ENCODE results near the gene LPP.

- no peak for TF ChIP-seq POLR2AphosphoS5 (IDR thresholded peaks at IDR 0.05; ENCODE audit: low read depth)
- TF ChIP-seq, protein P1, sequence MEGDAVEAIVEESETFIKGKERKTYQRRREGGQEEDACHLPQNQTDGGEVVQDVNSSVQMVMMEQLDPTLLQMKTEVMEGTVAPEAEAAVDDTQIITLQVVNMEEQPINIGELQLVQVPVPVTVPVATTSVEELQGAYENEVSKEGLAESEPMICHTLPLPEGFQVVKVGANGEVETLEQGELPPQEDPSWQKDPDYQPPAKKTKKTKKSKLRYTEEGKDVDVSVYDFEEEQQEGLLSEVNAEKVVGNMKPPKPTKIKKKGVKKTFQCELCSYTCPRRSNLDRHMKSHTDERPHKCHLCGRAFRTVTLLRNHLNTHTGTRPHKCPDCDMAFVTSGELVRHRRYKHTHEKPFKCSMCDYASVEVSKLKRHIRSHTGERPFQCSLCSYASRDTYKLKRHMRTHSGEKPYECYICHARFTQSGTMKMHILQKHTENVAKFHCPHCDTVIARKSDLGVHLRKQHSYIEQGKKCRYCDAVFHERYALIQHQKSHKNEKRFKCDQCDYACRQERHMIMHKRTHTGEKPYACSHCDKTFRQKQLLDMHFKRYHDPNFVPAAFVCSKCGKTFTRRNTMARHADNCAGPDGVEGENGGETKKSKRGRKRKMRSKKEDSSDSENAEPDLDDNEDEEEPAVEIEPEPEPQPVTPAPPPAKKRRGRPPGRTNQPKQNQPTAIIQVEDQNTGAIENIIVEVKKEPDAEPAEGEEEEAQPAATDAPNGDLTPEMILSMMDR (IDR thresholded peaks at IDR 0.05; ENCODE audit: insufficient read depth, low read length) = no peak
- no peak for TF ChIP-seq REST (IDR thresholded peaks at IDR 0.05; ENCODE audit: insufficient replicate concordance, low read depth)
- TF ChIP-seq GABPA (IDR thresholded peaks at IDR 0.05; ENCODE audit: low read depth) = no peak
- no peak for TF ChIP-seq SPI1 (IDR thresholded peaks at IDR 0.05; ENCODE audit: borderline replicate concordance, low read depth)
These were observed 215.6 kb downstream of the LPP start for GRCh38 chr3:188369526-188369925.
